ENCODE results near the gene SYS1. TPM values are rescaled to one million over a fixed set of nuclear protein-coding genes. Genes with fewer than 3 reads are reported as not detected.

SYS1 gene
- total RNA-seq, 1 experiment from 2014 or later = 20.5 TPM

- ATAC-seq (peak; percentile 62), DNase-seq (ENCODE audit: low read depth, low spot score) (peak; percentile 72)
- intact Hi-C loops (cut with micrococcal nuclease) = no loop called here
- ChIA-PET RAD21 (ENCODE audit: low non-redundant PET in 1 of 2, low total read pairs in 2 of 2, uncharacterized antibody in 2 of 2, unreplicated experiment in 2 of 2) (interaction anchor here in 1 of 2 experiments (0.8 kb wide), 1 partner anchor 11 kb away, joined by 3 read pairs; no protein-coding TSS in a partner anchor), POLR2A (interaction anchor here (0.6 to 1.7 kb wide), 17 partner anchors 8 to 435 kb away, joined by 3 to 14 read pairs (median 4); partner anchors contain the start of gene SYS1), CTCF (interaction anchor here (0.9 to 1.3 kb wide), 5 partner anchors 19 to 93 kb away, joined by 3 to 5 read pairs (median 4); partner anchors contain the start of gene SYS1)
- H3K9ac ChIP-seq (ENCODE audit: low read length) = peak overlapping the region; percentile 80
- H3K9me2 ChIP-seq (ENCODE audit: insufficient read depth) = no peaks in the 10 kb centered on the region
- peaks cover 0 to 13% of the 10 kb centered on the region in 2 experiments; a peak in 1 of 4 replicates for H3K36me3 ChIP-seq (ENCODE audit: control insufficient read depth in 1 of 2, insufficient read depth in 2 of 2, low read length in 2 of 2)
- no peaks in the 10 kb centered on the region for H3K27me3 ChIP-seq (ENCODE audit: insufficient read depth, low read length)
- TF ChIP-seq ZFX (IDR thresholded peaks at IDR 0.05) (no peak), YY1 (IDR thresholded peaks at IDR 0.05; ENCODE audit: extremely low read depth, insufficient replicate concordance, low read depth, low read length) (no peak), POLR2AphosphoS5 (IDR thresholded peaks at IDR 0.05; ENCODE audit: low read depth, low read length) (peak; percentile 76)
- no peak overlapping the region for H2AFZ ChIP-seq (ENCODE audit: low read depth, low read length, poor library complexity, severe bottlenecking)
- no peaks in the 10 kb centered on the region for H3K9me3 ChIP-seq (ENCODE audit: control insufficient read depth in 1 of 2, insufficient read depth in 1 of 2, low read depth in 1 of 2, low read length in 2 of 2)
- TSS peak; percentile 95 for BruUV-seq (replicated peaks)
- H3K27ac ChIP-seq (ENCODE audit: low read depth, low read length) = peak overlapping the region; percentile 82
- peaks cover 83 to 93% of the 10 kb centered on the region in 2 experiments for H3K4me1 ChIP-seq (ENCODE audit: control insufficient read depth in 1 of 2, insufficient read depth in 2 of 2, low read length in 2 of 2)
- peak overlapping the region; percentile 91 for H3K4me2 ChIP-seq (ENCODE audit: low read length)
- no peaks in the 10 kb centered on the region for H4K20me1 ChIP-seq (ENCODE audit: insufficient read depth)
- H3K4me3 ChIP-seq (replicated peaks in 1 of 2; ENCODE audit: low read depth in 1 of 2, low read length in 2 of 2) = peak overlapping the region; percentile 82 to 84
- H3K79me2 ChIP-seq (ENCODE audit: insufficient read depth, low read length) = peaks cover 88% of the 10 kb centered on the region
These were observed 18.6 kb upstream of the SYS1 start for GRCh38 chr20:45344168-45344860.

DNA sequence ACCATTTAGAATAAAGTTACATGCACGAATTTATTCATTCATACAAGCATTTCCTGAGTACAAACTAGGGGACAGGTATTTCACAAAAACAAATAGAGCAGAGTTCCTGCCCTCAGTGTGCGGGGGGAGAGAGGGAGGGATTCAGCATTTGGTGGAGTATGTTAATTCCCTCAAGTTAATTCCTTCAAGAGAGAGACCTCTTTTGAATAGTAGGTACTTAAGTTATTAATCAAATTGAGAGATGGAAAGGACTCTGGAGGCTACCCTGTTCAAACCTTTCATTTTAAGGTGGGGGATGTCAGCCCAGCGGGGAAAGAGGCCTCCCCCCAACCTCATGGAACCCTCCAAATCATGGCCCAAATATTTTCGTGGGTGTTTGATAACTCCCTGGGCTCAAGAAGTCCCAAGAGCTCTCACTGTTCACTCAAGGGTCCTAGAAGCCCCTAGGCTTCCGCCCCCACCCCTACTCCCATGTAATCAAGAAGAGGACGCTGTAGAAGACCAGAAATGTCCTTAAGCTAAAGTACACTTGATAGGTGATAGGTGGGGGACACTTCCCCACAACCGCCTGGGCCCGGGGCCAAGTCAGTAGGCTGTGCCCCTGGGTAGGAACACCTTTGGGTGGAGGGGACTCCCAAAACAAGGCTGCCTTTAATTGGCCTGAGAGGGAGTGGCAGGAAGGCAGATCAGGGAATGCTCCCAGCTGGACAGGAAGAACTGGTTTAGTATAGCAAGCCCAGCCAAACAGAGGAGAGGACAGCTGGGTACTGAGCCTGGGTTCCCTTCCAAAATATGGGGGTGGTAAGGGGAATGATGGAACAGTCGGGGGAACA, 17.6 kb upstream of the SYS1 start:
- no peaks in the 10 kb centered on the region for H3K9me3 ChIP-seq (ENCODE audit: control insufficient read depth in 1 of 2, insufficient read depth in 1 of 2, low read depth in 1 of 2, low read length in 2 of 2)
- peak overlapping the region; percentile 80 for H3K9ac ChIP-seq (ENCODE audit: low read length)
- no peaks in the 10 kb centered on the region for H4K20me1 ChIP-seq (ENCODE audit: insufficient read depth)
- no peak for DNase-seq (ENCODE audit: low read depth, low spot score)
- POLR2A ChIA-PET = interaction anchor here (0.6 to 4.7 kb wide), 9 partner anchors 8 to 91 kb away, joined by 3 to 55 read pairs (median 4); partner anchors contain the start of gene SYS1
- peak; percentile 37 for ATAC-seq
- no peaks in the 10 kb centered on the region for H3K9me2 ChIP-seq (ENCODE audit: insufficient read depth)
- no peaks in the 10 kb centered on the region for H3K27me3 ChIP-seq (ENCODE audit: insufficient read depth, low read length)
- peak overlapping the region; percentile 82 to 84 for H3K4me3 ChIP-seq (replicated peaks in 1 of 2; ENCODE audit: low read depth in 1 of 2, low read length in 2 of 2)
- H2AFZ ChIP-seq (ENCODE audit: low read depth, low read length, poor library complexity, severe bottlenecking) = no peak overlapping the region
- BruUV-seq (replicated peaks) = no TSS peak
- intact Hi-C loops (cut with micrococcal nuclease) = no loop called here
- peaks cover 73 to 83% of the 10 kb centered on the region in 2 experiments for H3K4me1 ChIP-seq (ENCODE audit: control insufficient read depth in 1 of 2, insufficient read depth in 2 of 2, low read length in 2 of 2)
- CTCF ChIA-PET = interaction anchor here (0.9 to 1.3 kb wide), 2 partner anchors 29 to 34 kb away, joined by 3 to 4 read pairs; no protein-coding TSS in a partner anchor
- RAD21 ChIA-PET (ENCODE audit: low non-redundant PET in 1 of 2, low total read pairs in 2 of 2, uncharacterized antibody in 2 of 2, unreplicated experiment in 2 of 2) = no interaction called here
- H3K4me2 ChIP-seq (ENCODE audit: low read length) = peak overlapping the region; percentile 91
- no peak for TF ChIP-seq CBX3 (IDR thresholded peaks at IDR 0.05; ENCODE audit: low read depth)
- peak; percentile 64 for TF ChIP-seq POLR2AphosphoS5 (IDR thresholded peaks at IDR 0.05; ENCODE audit: low read depth, low read length)
- H3K36me3 ChIP-seq (ENCODE audit: control insufficient read depth in 1 of 2, insufficient read depth in 2 of 2, low read length in 2 of 2) = peaks cover 0 to 5% of the 10 kb centered on the region in 2 experiments; a peak in 1 of 4 replicates
- peaks cover 78% of the 10 kb centered on the region for H3K79me2 ChIP-seq (ENCODE audit: insufficient read depth, low read length)
- peak overlapping the region; percentile 82 for H3K27ac ChIP-seq (ENCODE audit: low read depth, low read length)
